H9 (cell line): Measurements from ENCODE around the gene VPS9D1. TPM values are rescaled to one million over a fixed set of nuclear protein-coding genes. Genes with fewer than 3 reads are reported as not detected.

ENCODE experiments used
- DNase-seq: peaks from one replicate; pipeline ENCODE4 v3.0.0-alpha.2; 2017
- H2AFZ ChIP-seq: one replicate; pipeline ENCODE4 v1.6.1; 2013; ENCODE audit warnings: mild to moderate bottlenecking, low read length, control low read depth, moderate library complexity
- H2AK5ac ChIP-seq: 2 replicates; pipeline ENCODE4 v1.6.1; 2013; ENCODE audit warnings: low read length, control low read depth, mixed read lengths; ENCODE audit not compliant: insufficient read length
- H2BK120ac ChIP-seq: one replicate; pipeline ENCODE4 v1.6.1; 2013; ENCODE audit warnings: low read depth, mild to moderate bottlenecking, low read length, control low read depth, inconsistent platforms; ENCODE audit not compliant: poor library complexity, severe bottlenecking
- H2BK12ac ChIP-seq: 2 replicates; pipeline ENCODE4 v1.6.1; 2013; ENCODE audit warnings: low read length, control low read depth, mixed read lengths, low read depth; ENCODE audit not compliant: insufficient read length
- H2BK15ac ChIP-seq: 2 replicates; pipeline ENCODE4 v1.6.1; 2013; ENCODE audit warnings: low read depth, low read length, control low read depth
- H2BK20ac ChIP-seq: one replicate; pipeline ENCODE4 v1.6.1; 2013; ENCODE audit warnings: low read depth, mild to moderate bottlenecking, low read length, control low read depth, inconsistent platforms; ENCODE audit not compliant: poor library complexity, severe bottlenecking
- H2BK5ac ChIP-seq: 2 replicates; pipeline ENCODE4 v1.6.1; 2013; ENCODE audit warnings: low read length, control low read depth, mixed read lengths; ENCODE audit not compliant: insufficient read length
- H3K14ac ChIP-seq: 2 replicates; pipeline ENCODE4 v1.6.1; 2013; ENCODE audit warnings: low read length, control low read depth; ENCODE audit not compliant: insufficient read depth
- H3K18ac ChIP-seq: 2 replicates; pipeline ENCODE4 v1.6.1; 2013; ENCODE audit warnings: low read depth, mild to moderate bottlenecking, mixed read lengths, low read length, control low read depth; ENCODE audit not compliant: insufficient read length
- H3K23ac ChIP-seq: 2 replicates; pipeline ENCODE4 v1.6.1; 2013; ENCODE audit warnings: low read length, control low read depth, mixed read lengths, low read depth; ENCODE audit not compliant: insufficient read length
- H3K23me2 ChIP-seq: 2 replicates; pipeline ENCODE4 v1.6.1; 2013; ENCODE audit warnings: low read depth, mild to moderate bottlenecking, mixed read lengths, low read length, control low read depth; ENCODE audit not compliant: insufficient read length, poor library complexity, severe bottlenecking
- H3K27ac ChIP-seq: 2 replicates; pipeline ENCODE4 v1.5.1; 2013; ENCODE audit warnings: low read length, control low read depth, mixed read lengths, low read depth; ENCODE audit not compliant: insufficient read length
- H3K27me3 ChIP-seq: 2 replicates; pipeline ENCODE4 v1.6.1; 2013; ENCODE audit warnings: low read length, control low read depth, inconsistent platforms; ENCODE audit not compliant: insufficient read depth
- H3K4ac ChIP-seq: 2 replicates; pipeline ENCODE4 v1.6.1; 2013; ENCODE audit warnings: low read depth, mild to moderate bottlenecking, control low read depth, inconsistent platforms, low read length, moderate library complexity
- H3K4me1 ChIP-seq: 2 replicates; pipeline ENCODE4 v1.6.1; 2013; ENCODE audit warnings: low read length, control low read depth, inconsistent platforms; ENCODE audit not compliant: insufficient read depth
- H3K4me2 ChIP-seq: 2 replicates; pipeline ENCODE4 v1.6.1; 2013; ENCODE audit warnings: low read length, control low read depth, mixed read lengths; ENCODE audit not compliant: insufficient read length, insufficient read depth
- H3K56ac ChIP-seq: 2 replicates; pipeline ENCODE4 v1.6.1; 2013; ENCODE audit warnings: low read depth, mild to moderate bottlenecking, mixed read lengths, low read length, control low read depth; ENCODE audit not compliant: insufficient read length
- H3K79me1 ChIP-seq: 2 replicates; pipeline ENCODE4 v1.6.1; 2013; ENCODE audit warnings: low read depth, mild to moderate bottlenecking, moderate library complexity, low read length, control low read depth, inconsistent platforms; ENCODE audit not compliant: insufficient read depth, poor library complexity, severe bottlenecking
- H3K79me2 ChIP-seq: 2 replicates; pipeline ENCODE4 v1.6.1; 2013; ENCODE audit warnings: low read length, control low read depth, inconsistent platforms; ENCODE audit not compliant: insufficient read depth
- H3K9ac ChIP-seq: 2 replicates; pipeline ENCODE4 v1.6.1; 2013; ENCODE audit warnings: low read length, control low read depth, mixed read lengths; ENCODE audit not compliant: insufficient read length; ENCODE audit errors: extremely low read depth
- H3K9me3 ChIP-seq: one replicate; pipeline ENCODE4 v1.6.1; 2013; ENCODE audit warnings: low read depth, low read length, inconsistent platforms; ENCODE audit not compliant: control insufficient read depth
- H3T11ph ChIP-seq: one replicate; pipeline ENCODE4 v1.6.1; 2013; ENCODE audit warnings: mild to moderate bottlenecking, low read length, control low read depth, inconsistent platforms
- H4K20me1 ChIP-seq: one replicate; pipeline ENCODE4 v1.6.1; 2013; ENCODE audit not compliant: control insufficient read depth, insufficient read length, insufficient read depth
- H4K5ac ChIP-seq: 2 replicates; pipeline ENCODE4 v1.6.1; 2013; ENCODE audit warnings: low read depth, mild to moderate bottlenecking, mixed read lengths, low read length, control low read depth; ENCODE audit not compliant: insufficient read length
- H4K8ac ChIP-seq: replicated peaks from 2 replicates; pipeline ENCODE4 v1.6.1; 2013; ENCODE audit warnings: low read length, control low read depth, mixed read lengths, low read depth; ENCODE audit not compliant: insufficient read length
- H4K91ac ChIP-seq: 2 replicates; pipeline ENCODE4 v1.6.1; 2013; ENCODE audit warnings: low read depth, mild to moderate bottlenecking, moderate library complexity, mixed read lengths, low read length, control low read depth; ENCODE audit not compliant: insufficient read length
- H3K27ac Mint-ChIP-seq, 3 experiments: 2 replicates in 2 of 3; 3 replicates in 1 of 3; pipeline ENCODE4 v1.8.0; 2020 to 2021; ENCODE audit warnings: mixed read lengths in 3 of 3, mild to moderate bottlenecking in 1 of 3, moderate library complexity in 1 of 3
- H3K27me3 Mint-ChIP-seq: 2 replicates; pipeline ENCODE4 v1.8.0; 2021; ENCODE audit warnings: low read depth, mild to moderate bottlenecking, moderate library complexity, mixed read lengths
- H3K36me3 Mint-ChIP-seq, 3 experiments: 2 replicates in 2 of 3; 3 replicates in 1 of 3; pipeline ENCODE4 v1.8.0; 2020 to 2021; ENCODE audit warnings: low read depth in 3 of 3, mixed read lengths in 3 of 3; ENCODE audit not compliant: insufficient read depth in 1 of 3
- H3K4me1 Mint-ChIP-seq, 2 experiments: 2 replicates each; pipeline ENCODE4 v1.8.0; 2020; ENCODE audit warnings: mixed read lengths in 2 of 2
- H3K4me3 Mint-ChIP-seq, 2 experiments: 2 replicates in 1 of 2; 3 replicates in 1 of 2; pipeline ENCODE4 v1.8.0; 2020 to 2021; ENCODE audit warnings: mild to moderate bottlenecking in 2 of 2, mixed read lengths in 2 of 2, moderate library complexity in 1 of 2
- H3K9me3 Mint-ChIP-seq, 2 experiments: 2 replicates in 1 of 2; 3 replicates in 1 of 2; pipeline ENCODE4 v1.8.0; 2020; ENCODE audit warnings: mild to moderate bottlenecking in 2 of 2, mixed read lengths in 2 of 2, moderate library complexity in 1 of 2
- WGBS: extraction: QIAGEN DNeasy Blood & Tissue Kit; methylation state at CpG from one replicate; pipeline ENCODE4 v1.1.7; 2013; ENCODE audit warnings: missing lambda C conversion rate, low lambda C conversion rate, mixed read lengths; ENCODE audit not compliant: insufficient read length; ENCODE audit errors: extremely low coverage; 5-methylcytosine and 5-hydroxymethylcytosine counted together
- total RNA-seq: library from RNA; stranded (reverse); gene quantifications from 2 replicates; pipeline ENCODE4 v1.2.1, GENCODE V29; 2021
- TF ChIP-seq, protein P1 (sequence below): fragments of 200-600 bp; sonication (generic); conservative IDR thresholded peaks from 3 replicates; pipeline ENCODE4 v1.8.0; 2021; ENCODE audit warnings: antibody characterized with exemption, mild to moderate bottlenecking

Gene VPS9D1
- total RNA-seq, 1 experiment from 2014 or later = 6.0 TPM

DNA sequence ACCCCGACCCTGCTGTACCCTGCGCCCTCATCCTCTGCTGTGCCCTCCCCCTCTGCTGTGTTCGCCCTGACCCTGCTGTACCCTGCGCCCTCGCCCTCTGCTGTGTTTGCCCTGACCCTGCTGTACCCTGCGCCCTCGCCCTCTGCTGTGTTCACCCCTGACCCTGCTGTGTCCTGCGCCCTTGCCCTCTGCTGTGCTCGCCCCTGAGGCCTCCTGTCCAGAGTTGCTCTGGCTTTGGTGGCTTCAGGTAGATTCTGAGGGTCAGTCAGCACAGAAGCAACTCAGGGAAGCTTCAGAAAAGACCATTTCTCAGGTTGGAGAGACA is 12.2 kb upstream of the VPS9D1 start:
- DNase-seq = no peak
- Histone ChIP-seq H3K23ac (no peak overlapping the region), H4K20me1 (no peaks in the 10 kb centered on the region), H3K4me1 (no peaks in the 10 kb centered on the region), H3K23me2 (no peaks in the 10 kb centered on the region), H4K5ac (no peak overlapping the region), H3K27me3 (no peaks in the 10 kb centered on the region), H2BK5ac (no peak overlapping the region), H4K8ac (no peak overlapping the region), H3K79me2 (no peaks in the 10 kb centered on the region), H2AK5ac (no peak overlapping the region), H3K9me3 (no peaks in the 10 kb centered on the region), H2BK12ac (no peak overlapping the region), H3K4ac (no peak overlapping the region), H2BK15ac (no peak overlapping the region), H2BK20ac (no peak overlapping the region), H3K79me1 (no peaks in the 10 kb centered on the region), H3T11ph (no peak overlapping the region), H3K56ac (no peak overlapping the region), H3K27ac (no peak overlapping the region), H4K91ac (no peak overlapping the region), H3K9ac (no peak overlapping the region), H2BK120ac (no peak overlapping the region), H3K14ac (no peak overlapping the region), H3K18ac (no peak overlapping the region), H3K4me2 (no peak overlapping the region), H2AFZ (no peak overlapping the region)
- Mint-ChIP-seq H3K9me3 (no peaks in the 10 kb centered on the region; a peak in 1 of 5 replicates), H3K27me3 (no peaks in the 10 kb centered on the region; the same call in 1 of the 2 replicates), H3K4me1 (peaks cover 9 to 19% of the 10 kb centered on the region in 2 experiments), H3K4me3 (no peak overlapping the region), H3K27ac (peak overlapping the region; percentile 34 to 55 (median 49); a peak in 3 of 7 replicates), H3K36me3 (peaks cover 41 to 80% (median 78%) of the 10 kb centered on the region in 3 experiments; a peak in 6 of 7 replicates)
- no CpG with 5 or more reads among the region's 9 CpGs for WGBS
- TF ChIP-seq, protein P1, sequence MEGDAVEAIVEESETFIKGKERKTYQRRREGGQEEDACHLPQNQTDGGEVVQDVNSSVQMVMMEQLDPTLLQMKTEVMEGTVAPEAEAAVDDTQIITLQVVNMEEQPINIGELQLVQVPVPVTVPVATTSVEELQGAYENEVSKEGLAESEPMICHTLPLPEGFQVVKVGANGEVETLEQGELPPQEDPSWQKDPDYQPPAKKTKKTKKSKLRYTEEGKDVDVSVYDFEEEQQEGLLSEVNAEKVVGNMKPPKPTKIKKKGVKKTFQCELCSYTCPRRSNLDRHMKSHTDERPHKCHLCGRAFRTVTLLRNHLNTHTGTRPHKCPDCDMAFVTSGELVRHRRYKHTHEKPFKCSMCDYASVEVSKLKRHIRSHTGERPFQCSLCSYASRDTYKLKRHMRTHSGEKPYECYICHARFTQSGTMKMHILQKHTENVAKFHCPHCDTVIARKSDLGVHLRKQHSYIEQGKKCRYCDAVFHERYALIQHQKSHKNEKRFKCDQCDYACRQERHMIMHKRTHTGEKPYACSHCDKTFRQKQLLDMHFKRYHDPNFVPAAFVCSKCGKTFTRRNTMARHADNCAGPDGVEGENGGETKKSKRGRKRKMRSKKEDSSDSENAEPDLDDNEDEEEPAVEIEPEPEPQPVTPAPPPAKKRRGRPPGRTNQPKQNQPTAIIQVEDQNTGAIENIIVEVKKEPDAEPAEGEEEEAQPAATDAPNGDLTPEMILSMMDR = no peak
